ENCODE data around the gene EFHC1.

The EFHC1 gene, protein sequence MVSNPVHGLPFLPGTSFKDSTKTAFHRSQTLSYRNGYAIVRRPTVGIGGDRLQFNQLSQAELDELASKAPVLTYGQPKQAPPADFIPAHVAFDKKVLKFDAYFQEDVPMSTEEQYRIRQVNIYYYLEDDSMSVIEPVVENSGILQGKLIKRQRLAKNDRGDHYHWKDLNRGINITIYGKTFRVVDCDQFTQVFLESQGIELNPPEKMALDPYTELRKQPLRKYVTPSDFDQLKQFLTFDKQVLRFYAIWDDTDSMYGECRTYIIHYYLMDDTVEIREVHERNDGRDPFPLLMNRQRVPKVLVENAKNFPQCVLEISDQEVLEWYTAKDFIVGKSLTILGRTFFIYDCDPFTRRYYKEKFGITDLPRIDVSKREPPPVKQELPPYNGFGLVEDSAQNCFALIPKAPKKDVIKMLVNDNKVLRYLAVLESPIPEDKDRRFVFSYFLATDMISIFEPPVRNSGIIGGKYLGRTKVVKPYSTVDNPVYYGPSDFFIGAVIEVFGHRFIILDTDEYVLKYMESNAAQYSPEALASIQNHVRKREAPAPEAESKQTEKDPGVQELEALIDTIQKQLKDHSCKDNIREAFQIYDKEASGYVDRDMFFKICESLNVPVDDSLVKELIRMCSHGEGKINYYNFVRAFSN

GRCh38 chr6:52419809-52420667 lies at the start of gene EFHC1:
Gene EFHC1, plus strand, starts transcription at chr6:52420342. Its CDS starts 69 bp downstream, at chr6:52420411.
- peak; percentile 97 for DNase-seq (ENCODE audit: low read depth)
- peak within 1 kb of the TSS; percentile 87 for H3K4me3 ChIP-seq (ENCODE audit: low read depth, low read length)
- TF ChIP-seq CTCF (IDR thresholded peaks at IDR 0.05; ENCODE audit: low read depth, low read length) (no peak), POLR2A (IDR thresholded peaks at IDR 0.05; ENCODE audit: extremely low read depth, insufficient read length) (peak; percentile 89), MYC (IDR thresholded peaks at IDR 0.05; ENCODE audit: low read depth, low read length) (no peak)
- TF ChIP-seq, protein P1, sequence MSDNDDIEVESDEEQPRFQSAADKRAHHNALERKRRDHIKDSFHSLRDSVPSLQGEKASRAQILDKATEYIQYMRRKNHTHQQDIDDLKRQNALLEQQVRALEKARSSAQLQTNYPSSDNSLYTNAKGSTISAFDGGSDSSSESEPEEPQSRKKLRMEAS (IDR thresholded peaks at IDR 0.05; ENCODE audit: low read depth, low read length) = peak; percentile 43; the same call in 1 of the 2 replicates

- TF ChIP-seq POLR2A (IDR thresholded peaks at IDR 0.05; ENCODE audit: extremely low read depth, insufficient read length) (no peak), MYC (IDR thresholded peaks at IDR 0.05; ENCODE audit: low read depth, low read length) (no peak)
- TF ChIP-seq, protein P1 (IDR thresholded peaks at IDR 0.05; ENCODE audit: low read depth, low read length) = no peak
- no peak overlapping the region for H3K4me3 ChIP-seq (ENCODE audit: low read depth, low read length)
- DNase-seq (ENCODE audit: low read depth) = no peak
Observed at GRCh38 chr6:52371656-52372191, 48.4 kb upstream of the EFHC1 start.

DNA sequence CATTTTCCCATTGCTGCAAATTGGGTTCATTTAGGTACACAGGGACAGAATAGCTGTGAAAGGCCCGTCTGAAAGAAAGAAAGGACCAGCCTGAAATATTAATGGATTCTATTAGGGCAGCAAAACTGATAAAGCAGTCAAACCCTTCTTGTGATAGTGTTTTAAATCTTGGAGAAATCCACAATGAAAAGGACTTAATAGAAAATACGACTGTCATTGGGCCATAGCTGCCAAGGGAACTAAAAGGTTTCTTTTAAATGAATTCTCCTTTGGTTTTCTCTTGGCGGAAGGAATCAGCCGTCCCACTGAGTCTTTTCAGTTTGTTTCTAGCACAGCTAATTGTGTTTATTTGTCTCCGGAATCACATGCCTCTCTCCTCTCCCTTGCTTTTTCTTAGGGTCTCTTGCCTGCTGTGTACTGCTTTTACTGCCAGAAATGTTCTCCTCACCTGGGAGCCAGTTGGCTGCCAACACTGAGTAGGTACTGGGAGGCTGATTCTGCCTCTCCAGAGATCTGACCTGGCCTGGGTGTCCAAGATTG lies 46.9 kb upstream of the EFHC1 start:
- no peak for DNase-seq (ENCODE audit: low read depth)
- TF ChIP-seq MYC (IDR thresholded peaks at IDR 0.05; ENCODE audit: low read depth, low read length) = no peak
- no peak overlapping the region for H3K4me3 ChIP-seq (ENCODE audit: low read depth, low read length)

- DNase-seq (ENCODE audit: low read depth) = no peak
- no peak for TF ChIP-seq MYC (IDR thresholded peaks at IDR 0.05; ENCODE audit: low read depth, low read length)
- no peak for TF ChIP-seq POLR2A (IDR thresholded peaks at IDR 0.05; ENCODE audit: extremely low read depth, insufficient read length)
- TF ChIP-seq CTCF (IDR thresholded peaks at IDR 0.05; ENCODE audit: low read depth, low read length) = no peak
- TF ChIP-seq, protein P1 (IDR thresholded peaks at IDR 0.05; ENCODE audit: low read depth, low read length) = no peak
- no peak overlapping the region for H3K4me3 ChIP-seq (ENCODE audit: low read depth, low read length)
Observed at GRCh38 chr6:52374247-52374646, 45.9 kb upstream of the EFHC1 start.

DNA sequence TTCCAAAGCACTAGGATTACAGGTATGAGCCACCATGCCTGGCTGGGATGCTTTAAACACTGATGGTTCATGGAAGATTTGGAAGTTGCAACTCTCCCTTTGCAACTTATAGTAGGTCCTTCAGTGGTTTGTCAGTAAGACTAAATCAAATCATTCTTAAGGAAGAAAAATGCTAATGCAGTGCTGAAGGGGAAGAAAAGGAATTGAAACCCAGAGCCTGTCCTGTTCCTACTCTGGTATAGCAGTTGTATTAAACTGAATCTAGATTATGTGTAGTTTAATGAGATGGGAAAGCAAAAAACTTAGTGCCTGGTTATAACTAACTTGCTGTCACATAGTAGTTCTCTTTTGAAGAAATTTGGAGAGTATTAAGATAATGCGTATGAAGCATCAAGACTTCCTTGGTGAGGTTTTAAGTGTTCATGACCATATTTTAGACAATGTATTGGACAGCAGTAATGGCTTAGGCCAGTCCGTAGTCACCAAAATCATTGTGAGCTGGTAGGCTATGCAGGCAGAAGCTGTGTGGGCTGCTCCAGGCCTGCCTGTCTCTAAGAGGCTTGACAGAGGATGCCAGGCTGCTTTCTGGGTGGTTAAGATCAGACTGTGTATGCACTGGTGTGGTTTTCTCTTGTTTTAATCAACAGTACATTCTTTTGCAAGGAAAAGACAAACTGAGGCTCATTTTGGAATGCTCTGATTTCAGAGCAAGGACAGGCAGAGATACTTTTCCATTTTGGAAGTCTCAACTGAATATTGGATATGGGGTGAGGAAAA lies 44.2 kb upstream of the EFHC1 start:
- no peak overlapping the region for H3K4me3 ChIP-seq (ENCODE audit: low read depth, low read length)
- no peak for TF ChIP-seq CTCF (IDR thresholded peaks at IDR 0.05; ENCODE audit: low read depth, low read length)
- TF ChIP-seq MYC (IDR thresholded peaks at IDR 0.05; ENCODE audit: low read depth, low read length) = no peak
- TF ChIP-seq POLR2A (IDR thresholded peaks at IDR 0.05; ENCODE audit: extremely low read depth, insufficient read length) = no peak
- TF ChIP-seq, protein P1 (IDR thresholded peaks at IDR 0.05; ENCODE audit: low read depth, low read length) = no peak
- DNase-seq (ENCODE audit: low read depth) = no peak

- no peak for DNase-seq (ENCODE audit: low read depth)
- no peak overlapping the region for H3K4me3 ChIP-seq (ENCODE audit: low read depth, low read length)
- TF ChIP-seq, protein P1 (IDR thresholded peaks at IDR 0.05; ENCODE audit: low read depth, low read length) = no peak
- no peak for TF ChIP-seq POLR2A (IDR thresholded peaks at IDR 0.05; ENCODE audit: extremely low read depth, insufficient read length)
- TF ChIP-seq MYC (IDR thresholded peaks at IDR 0.05; ENCODE audit: low read depth, low read length) = no peak
- TF ChIP-seq CTCF (IDR thresholded peaks at IDR 0.05; ENCODE audit: low read depth, low read length) = no peak
Observed at GRCh38 chr6:52376763-52377162, 43.4 kb upstream of the EFHC1 start.

Measured in NB4 (cell line).